Fibroblast of skin of back (primary cell): ENCODE data around the gene RAB3A.
"Not testable (repeated sequence)": the region's sequence is repeated elsewhere in the genome, so short reads cannot be mapped to it uniquely, and the experiment has no call there.

Experiments used
- DNase-seq: peaks from one replicate; pipeline ENCODE4 v3.0.0-alpha.2; 2013

RAB3A gene

DNA sequence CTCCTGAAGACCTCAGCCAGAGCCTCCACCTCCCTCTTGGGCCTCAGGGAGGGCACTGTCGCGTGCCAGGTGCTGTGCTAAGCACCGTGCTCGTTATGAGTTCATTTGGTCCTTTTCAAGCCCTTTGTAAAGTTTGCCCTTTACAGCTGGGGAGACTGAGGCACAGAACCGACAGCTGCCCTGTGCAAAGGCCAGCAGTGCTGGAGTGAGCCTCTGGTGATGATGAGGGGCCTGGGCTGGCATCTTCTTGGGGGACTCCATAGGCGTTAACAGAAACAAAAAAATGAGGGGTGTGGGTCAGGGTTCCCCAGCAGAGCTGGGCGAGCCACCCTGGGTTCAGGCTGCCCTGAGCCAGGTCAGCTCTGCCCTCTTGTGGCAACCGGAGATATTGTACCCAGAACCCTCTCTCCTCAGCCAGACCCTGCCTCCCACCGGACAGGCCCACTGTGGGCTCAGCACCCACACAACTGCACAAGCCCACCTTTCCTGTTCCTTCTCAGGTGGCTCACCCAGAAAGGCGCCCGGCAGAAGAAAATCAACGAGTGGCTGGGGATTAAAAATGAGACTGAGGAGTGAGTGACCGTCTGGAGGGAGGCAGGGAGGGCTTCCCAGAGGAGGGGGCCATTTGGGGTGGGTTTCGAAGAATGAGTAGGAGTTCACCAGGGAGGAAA is 35.7 kb downstream of the RAB3A start:
- DNase-seq, result peak; percentile 29

DNA sequence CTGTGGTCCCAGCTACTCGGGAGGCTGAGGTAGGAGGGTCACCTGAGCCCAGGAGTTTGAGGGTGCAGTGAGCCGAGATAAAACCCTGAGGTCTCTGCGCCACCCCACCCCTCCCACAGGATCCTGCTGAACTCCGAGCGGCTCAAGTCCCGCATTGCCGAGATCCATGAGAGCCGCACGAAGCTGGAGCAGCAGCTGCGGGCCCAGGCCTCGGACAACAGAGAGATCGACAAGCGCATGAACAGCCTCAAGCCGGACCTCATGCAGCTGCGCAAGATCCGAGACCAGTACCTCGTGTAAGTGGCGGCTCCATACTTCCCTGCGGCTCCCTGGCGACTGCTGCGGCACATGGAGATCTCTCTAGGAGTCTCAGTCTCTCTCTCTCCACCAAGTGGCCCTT is 36.8 kb downstream of the RAB3A start:
- DNase-seq, result no peak

DNA sequence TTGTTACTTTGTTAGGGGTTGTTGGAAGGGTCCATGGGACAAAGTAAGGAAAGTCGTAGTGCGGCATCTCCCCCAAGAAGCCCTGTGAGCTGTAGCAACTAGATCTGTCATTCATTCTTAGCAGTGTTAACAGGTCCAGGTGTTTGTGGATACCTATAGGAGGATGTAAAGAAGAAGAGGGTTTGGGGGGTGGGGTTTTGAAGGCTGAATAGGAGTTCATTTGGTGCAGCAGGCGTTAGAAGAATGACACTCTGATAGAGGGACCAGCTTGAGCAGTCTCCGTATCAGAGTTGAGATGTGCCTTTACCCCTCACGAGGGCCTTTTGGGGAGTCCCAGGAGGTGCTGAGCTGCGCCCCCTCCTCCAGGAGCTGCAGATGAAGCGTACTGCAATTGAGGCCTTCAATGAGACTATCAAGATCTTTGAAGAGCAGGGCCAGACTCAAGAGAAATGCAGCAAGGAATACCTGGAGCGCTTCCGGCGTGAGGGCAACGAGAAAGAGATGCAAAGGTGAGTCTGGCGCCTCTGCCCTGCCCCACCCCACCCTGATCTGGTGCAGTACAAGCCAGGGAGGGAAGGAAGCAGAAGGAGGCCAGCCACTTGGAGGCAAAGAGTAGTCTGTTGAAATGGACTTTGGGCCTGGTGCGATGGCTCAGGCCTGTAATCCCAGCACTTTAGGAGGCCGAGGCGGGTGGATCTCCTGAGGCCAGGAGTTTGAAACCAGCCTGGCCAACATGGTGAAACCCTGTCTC is 37.9 kb downstream of the RAB3A start:
- no peak for DNase-seq

DNA sequence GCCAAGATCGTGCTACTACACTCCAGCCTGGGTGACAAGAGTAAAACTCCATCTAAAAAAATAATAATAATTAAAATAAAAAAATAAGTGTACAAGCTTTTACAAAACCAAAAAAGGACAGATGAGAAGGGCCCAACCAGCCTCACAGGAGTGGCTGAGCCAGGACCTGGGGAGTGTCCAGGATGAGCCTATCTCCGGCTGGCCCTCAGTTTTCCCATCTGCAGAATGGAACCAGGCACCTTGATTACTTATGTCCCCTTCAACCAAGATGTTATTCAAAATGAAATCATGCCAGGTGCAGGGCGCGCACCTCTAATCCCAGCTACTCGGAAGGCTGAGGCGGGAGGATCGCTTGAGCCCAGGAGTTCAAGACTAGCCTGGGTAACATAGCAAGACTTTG is 39.8 kb downstream of the RAB3A start:
- DNase-seq, result no peak

DNA sequence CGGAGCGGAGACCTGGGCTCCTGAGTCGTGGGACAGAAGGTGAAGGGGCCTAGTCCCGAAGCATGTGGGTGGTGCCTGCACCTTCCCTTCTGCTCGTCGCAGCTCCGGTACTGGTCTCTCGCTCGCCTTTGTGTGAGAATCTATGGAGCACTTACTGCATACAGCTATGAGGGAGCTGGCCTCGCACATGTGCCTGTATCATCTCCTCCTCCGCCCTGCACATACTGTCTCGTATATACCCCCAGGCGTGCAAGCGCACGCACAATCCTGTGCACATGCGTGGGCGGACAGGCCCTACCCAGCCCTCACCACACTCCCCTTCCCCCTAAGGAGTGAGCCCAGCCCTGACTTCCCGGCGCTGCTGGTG is 42.2 kb downstream of the RAB3A start:
- no peak for DNase-seq

DNA sequence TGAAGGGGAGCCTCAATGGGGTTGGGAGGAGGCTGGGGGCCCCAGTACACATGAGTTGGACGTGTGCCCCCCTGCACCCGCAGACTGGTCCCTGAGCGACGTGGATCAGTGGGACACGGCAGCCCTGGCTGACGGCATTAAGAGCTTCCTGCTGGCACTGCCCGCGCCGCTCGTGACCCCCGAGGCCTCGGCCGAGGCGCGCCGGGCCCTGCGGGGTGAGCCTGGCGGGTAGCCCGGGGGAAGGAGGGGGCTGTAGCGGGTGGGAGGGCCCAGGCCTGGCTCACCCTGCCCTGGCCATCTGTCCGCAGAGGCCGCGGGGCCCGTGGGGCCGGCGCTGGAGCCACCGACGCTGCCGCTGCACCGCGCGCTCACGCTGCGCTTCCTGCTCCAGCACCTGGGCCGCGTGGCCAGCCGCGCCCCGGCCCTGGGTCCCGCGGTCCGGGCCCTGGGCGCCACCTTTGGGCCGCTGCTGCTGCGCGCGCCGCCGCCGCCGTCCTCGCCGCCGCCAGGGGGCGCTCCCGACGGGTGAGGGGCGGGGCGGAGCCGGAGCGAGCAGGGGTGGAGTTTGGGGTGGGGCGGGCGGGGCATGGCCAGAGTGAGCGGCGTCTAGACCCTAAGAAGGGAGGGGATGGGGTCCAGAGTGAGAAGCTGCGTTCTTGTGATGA is 42.7 kb downstream of the RAB3A start:
- peak; percentile 54 for DNase-seq

DNA sequence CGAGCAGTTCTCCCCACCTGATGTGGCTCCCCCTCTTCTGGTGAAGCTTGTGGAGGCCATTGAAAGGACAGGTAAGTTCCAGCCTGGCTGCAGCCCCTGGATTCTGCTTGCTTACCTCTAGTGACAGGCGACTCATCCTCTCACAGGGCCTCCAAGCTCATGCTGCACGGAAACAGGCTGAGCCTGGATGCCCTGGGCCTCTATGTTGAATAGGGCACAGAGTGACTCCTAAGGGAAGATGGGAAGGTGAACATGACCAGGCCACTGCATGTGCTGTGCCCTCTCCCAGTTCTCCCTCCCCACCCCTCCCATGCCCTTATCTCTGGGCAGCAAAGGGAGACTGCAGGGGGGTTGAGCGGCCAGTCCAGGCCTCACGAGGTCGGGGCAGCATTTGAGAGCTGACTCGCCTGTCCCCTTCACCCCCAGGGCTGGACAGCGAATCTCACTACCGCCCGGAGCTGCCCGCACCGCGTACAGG is 43.3 kb downstream of the RAB3A start:
- no peak for DNase-seq

DNA sequence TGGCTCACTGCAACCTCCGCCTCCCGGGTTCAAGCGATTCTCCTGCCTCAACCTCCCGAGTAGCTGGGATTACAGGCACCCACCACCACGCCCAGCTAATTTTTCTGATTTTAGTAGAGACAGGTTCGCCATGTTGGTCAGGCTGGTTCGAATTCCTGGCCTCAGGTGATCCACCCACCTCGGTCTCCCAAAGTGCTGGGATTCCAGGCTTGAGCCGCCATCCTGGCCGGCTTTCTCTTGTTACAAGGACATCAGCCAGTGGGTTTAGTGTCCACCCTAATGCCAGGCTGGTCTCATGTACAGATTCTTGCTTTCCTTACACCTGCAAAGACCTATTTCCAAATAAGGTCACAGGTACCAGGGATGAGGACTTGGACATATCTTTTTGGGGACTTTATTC is 44.0 kb downstream of the RAB3A start:
- no peak for DNase-seq

DNA sequence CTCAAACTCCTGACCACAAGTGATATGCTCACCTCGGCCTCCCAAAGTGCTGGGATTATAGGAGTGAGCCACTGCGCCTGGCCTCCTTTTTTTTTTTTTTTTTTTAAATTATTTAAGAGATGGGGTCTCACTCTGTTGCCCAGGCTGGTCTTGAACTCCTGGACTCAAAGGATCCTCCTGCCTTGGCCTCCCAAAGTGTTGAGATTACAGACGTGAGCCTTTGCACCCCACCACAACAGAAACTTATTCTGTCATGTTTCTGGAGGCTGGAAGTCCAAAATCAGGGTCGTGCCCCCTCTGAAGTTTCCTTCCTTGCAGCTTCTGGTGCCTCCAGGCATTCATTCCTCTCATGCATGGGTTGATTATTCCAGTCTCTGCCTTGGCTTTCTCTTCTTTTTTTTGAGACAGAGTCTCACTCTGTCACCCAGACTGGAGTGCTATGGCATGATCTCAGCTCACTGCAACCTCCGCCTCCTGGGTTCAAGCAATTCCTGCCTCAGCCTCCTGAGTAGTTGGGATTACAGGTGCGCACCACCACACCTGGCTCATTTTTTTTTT is 44.7 kb downstream of the RAB3A start:
- DNase-seq, result not testable (repeated sequence)

DNA sequence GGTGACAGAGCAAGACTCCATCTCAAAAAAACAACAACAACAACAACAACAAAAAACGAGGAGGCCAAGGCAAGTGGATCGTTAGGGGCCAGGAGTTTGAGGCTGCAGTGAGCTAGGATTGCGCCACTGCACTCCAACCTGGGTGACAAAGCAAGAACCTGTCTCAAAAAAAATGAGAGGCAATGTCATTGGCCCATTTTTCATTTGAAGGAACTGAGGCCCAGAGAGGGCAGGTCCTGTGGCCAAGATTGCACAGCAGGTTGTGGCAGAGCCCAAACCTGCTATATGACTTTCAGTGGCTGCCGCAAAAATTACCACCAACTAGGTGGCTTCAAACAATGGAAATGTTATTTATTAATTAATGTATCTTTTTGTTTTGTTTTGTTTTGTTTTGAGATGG is 45.4 kb downstream of the RAB3A start:
- DNase-seq, result no peak

DNA sequence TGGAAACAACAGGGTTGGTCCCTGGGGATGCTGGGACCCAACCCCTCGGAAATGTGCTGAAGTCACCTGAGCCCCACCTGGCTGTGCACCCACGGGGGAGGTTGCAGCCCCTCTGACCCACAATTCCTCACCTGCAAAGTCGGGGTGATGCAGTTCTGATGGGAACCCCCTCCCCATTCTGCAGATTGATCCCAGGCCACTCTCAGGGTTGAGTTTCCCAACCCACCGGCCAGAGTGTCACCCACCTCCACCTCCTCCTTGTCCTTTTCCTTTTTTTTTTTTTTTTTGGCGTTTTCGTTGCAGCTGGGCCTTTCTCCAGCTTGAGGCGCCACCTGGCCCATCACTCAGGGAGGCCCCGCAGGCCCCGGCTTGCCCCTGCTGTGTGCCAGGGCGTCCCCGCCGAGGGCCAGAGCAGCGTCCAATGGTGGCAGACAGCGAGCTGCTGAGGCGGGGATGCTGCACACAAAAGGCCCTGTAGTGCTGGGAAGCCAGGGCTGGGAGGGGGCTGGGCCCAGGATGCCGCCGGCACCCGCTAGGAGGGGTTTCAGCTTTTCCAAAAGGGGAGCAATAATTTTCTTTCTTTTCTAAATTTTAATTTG is 46.3 kb downstream of the RAB3A start:
- DNase-seq, result no peak

DNA sequence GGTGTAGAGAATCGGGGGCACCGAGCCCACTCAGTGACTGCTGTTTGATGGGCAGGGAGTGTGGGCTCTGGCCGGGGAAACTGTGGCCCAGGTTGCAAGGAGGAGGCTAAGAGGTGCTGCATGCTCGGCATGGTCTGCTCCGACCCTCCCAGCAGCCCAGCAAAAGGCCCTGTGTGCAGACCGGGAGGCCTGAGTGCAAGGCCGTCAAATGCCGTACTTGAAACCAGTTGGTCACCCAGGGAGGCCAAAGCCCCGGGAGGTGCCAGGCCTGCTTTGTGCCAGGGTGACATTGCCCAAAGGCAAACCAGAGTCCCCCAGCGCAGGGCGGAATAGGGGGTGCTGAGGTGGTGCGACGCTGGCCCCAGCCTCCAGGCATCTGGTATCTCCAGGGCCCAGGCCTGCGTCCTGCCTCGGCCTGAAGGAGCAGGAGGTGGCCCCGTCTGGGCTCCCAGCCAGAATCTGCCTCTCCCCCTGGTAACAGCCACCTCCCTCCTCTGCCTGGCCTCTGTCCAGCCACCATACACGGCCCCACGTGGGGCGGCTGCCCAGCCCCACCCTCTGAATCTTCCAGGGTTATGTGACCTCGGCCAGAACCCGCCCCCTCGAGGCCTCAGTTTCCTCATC is 46.9 kb downstream of the RAB3A start:
- peak; percentile 76 for DNase-seq

DNA sequence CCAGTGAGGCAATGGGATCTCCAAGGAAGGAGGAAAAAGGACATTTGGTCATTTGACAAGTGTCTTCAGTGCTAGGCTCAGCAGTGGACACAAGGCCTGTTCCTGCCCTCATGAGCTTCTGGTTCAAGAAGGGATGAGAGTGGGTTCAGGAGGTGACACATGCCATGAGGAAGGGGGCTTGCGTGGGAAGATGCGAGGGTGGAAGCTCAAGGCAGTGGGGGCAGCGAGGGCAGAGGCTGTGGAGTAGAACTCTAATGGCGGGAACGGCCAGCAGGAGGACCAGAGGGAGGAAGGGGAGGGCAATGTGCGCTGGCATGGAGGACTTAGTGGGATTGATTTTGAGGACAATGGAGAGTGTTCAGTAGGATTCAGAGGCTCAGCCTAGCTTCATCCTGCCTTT is 47.6 kb downstream of the RAB3A start:
- DNase-seq, result no peak

DNA sequence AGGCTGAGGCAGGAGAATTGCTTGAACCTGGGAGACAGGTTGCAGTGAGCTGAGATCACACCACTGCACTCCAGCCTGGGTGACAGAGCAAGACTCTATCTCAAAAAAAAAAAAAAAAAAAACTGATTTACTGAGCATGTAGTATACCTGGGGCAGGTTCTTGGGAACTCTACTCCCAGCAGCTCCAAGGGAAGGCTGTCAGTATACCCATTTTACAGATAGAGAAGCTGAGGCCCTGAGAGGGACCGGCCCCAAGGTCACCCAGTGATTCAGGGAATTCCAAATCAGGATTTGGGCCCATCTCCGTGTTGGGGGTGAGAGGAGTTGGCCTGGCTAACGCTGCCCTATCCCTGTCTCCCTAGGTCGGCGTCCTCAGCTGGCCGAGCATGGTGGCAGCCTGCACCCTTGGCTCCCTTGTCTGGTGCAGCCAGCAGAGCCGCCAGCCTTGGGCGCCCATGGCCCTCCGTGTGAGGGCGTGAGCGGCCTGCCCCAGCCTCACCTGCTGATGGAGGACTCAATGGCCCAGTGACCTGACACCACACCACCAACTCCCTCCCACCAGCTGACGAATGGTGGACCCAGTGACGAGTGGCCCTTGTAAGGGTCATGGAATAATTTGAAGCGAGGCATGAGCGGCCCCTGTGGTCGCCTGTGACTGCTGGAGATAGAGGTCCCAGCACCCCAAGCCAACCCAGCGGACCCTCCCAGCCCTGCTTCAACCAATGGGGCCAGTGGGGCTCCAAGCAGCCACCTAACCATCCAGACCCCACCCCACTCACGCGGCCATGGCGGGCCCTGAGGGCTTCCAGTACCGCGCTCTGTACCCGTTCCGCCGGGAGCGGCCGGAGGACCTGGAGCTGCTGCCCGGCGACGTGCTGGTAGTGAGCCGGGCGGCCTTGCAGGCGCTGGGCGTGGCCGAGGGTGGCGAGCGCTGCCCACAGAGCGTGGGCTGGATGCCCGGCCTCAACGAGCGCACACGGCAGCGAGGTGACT is 48.5 kb downstream of the RAB3A start:
- no peak for DNase-seq

DNA sequence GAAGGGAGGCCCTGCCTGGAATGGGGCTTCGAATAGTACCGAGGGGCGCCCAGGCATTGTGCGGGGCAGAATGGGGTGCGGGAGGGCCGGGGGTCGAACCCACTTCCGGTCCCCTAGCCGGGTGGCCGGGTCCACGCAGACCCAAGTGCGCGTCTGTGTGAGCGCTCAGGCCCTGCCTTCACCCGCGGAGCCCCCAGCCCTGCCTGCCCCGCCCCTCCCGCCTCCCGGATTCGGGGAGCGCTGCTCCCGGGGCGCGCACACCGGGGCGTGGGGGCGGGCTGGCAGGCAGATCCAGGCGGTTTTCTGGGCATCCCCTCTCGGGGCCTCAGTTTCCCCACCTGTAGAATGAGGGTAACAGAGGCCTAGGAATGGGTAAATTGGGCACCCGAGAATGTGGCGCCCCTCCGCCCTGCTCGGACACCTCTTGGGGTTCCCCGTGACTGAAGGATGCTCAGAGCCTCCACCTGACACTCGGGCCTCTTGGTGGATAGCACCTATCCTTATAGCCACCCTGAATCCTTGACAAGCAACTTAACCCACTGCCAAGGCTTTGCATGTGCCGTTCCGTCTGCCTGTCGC is 50.2 kb downstream of the RAB3A start:
- no peak for DNase-seq

DNA sequence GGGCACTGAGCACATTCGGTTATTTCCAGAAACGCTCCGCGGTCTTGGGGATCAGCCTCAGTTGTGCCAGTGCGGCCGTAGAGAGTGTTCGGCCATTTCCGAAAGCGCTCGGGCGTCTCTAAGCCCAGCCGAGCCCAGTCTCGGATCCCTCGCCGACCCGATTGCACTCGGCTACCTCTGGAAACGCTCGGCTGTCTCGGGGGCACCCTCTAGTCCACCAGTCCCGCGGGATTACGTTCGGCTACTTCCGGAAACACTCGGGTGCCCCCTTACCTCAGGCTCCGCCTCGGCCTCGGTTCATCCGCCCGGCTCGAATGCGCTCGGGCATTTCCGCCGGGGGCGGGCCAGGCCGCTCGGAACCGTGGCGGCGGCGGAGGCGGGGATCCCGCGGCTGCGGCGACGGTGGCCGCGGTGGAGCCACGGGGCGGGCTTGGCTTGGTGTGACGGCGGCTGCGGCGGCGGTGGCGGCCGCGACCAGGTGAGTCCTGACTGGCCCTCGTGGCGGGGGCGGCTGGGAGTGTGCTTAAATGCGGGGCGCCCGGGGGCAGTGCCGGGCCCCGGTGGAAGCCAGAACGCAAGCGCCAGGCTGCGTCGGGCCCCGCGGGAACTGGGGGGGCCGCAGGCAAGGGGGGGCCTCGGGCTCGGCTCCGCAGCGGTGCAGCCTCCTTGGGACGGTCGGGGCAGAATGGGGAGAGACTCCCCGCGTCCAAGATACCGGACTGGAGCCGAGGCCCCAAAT is 50.9 kb downstream of the RAB3A start, which contains the start of gene PIK3R2:
Gene PIK3R2, plus strand, starts transcription at position 347 of the 739 bp plus-strand sequence. CDS start 2,717 bp downstream, outside the sequence.
- peak; percentile 97 for DNase-seq

DNA sequence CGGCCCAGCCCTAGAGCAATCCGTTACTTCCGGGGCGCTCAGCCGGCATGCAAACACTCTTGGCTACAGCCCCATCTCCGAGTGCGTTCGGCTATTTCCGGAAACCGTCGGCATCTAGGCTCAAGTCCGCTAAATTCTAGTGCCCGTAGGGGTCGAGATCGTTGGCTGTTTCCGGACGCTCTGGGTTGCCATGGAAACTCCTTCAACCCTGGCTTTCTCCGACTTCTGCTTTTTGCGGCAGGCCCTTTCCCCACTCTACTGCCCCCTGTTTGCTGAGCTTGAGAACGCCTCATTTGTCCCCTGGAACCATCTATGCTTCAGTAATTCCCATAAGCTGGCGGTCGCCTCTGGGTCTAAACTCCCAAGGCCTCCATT is 51.4 kb downstream of the RAB3A start:
- DNase-seq, result peak; percentile 97

DNA sequence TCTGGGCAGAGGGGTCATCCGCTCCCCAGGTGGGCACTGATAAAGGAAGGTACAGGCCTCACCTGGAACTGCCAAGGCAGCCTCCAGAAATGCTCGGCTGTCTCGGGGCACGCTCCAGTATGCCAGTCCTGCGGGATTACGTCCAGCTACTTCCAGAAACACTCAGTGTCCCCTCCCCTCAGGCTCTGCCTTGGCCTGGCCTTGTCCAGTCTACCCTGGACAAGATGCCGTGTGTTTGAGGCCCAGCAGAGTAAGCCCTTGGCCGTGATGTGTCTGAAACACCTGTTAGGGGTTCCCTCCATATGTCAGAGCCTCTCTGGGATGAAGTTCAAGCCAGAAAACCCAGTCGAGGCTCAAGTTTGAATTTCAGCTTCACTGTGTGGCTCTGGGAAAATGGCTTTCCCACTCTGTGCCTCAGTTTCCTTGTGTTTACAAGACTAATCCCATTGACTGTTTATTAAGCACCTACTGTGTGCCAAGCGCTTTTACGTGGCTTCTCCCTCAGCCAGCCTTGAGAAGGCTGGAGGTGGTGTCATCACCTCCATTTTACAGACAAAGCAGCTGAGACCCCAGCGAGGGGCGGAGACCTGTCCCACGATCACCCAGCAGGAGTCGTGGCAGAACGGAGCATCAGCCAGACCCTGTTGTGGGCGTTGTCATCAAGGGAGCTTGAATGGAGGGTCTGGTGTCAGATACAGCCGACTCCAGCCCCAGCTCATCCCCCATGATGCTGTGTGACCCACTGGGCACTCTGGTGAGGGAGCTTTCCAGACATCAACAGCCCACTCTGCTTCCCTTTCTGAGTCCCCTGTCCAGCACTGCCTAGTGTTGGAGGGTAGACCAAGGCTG is 52.8 kb downstream of the RAB3A start:
- DNase-seq, result no peak

DNA sequence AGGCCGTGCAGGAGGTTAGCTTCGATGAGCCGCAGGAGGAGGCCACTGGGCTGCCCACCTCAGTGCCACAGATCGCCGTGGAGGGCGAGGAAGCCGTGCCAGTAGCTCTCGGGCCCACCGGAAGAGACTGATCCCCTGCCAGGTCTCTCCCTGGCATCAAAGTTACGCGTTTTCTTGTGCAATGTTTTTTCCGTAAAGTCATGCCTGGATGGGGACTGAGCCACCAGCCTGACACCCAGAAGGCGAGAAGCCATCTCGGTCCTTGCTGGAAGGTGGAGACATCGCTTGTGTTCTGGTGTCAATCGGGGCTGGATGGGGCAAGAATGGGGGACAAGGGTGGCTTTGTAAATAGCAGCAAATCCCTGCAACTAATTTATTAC is 54.3 kb downstream of the RAB3A start:
- no peak for DNase-seq
